CD14-positive monocyte (primary cell): ENCODE results near the gene SYT7. TPM values are rescaled to one million over a fixed set of nuclear protein-coding genes. Genes with fewer than 3 reads are reported as not detected.
A peak's percentile ranks its signal among the peaks of the same experiment; 100 is the strongest.

ENCODE experiments used
- DNase-seq, 3 donors: peaks; one replicate each; pipeline ENCODE4 v3.0.0-alpha.2; 2011 to 2022
- H2AFZ ChIP-seq: 2 replicates; pipeline ENCODE4 v1.6.0; 2012; ENCODE audit warnings: mild to moderate bottlenecking, low read depth, low read length, inconsistent platforms; ENCODE audit not compliant: insufficient read depth, poor library complexity, severe bottlenecking
- H3K27ac ChIP-seq, 2 donors: 1 replicate in 1 of 2; 2 replicates in 1 of 2; pipeline ENCODE4 v1.5.1; 2012 to 2013; ENCODE audit warnings: low read length in 2 of 2, control low read depth in 1 of 2, inconsistent platforms in 1 of 2, low read depth in 1 of 2, mild to moderate bottlenecking in 1 of 2
- H3K27me3 ChIP-seq, 2 donors: one replicate each; pipeline versions ENCODE4 v1.6.0 to v1.6.1; 2011 to 2013; ENCODE audit warnings: low read length in 2 of 2; ENCODE audit not compliant: control insufficient read depth in 2 of 2, insufficient read depth in 2 of 2
- H3K36me3 ChIP-seq, 2 donors: replicated peaks in 1 of 2; 1 replicate in 1 of 2; 2 replicates in 1 of 2; pipeline versions ENCODE4 v1.5.1 to v1.6.1; 2012 to 2013; ENCODE audit warnings: low read length in 2 of 2, control low read depth in 1 of 2, inconsistent platforms in 1 of 2, mild to moderate bottlenecking in 1 of 2; ENCODE audit not compliant: insufficient read depth in 2 of 2, control insufficient read depth in 1 of 2
- H3K4me1 ChIP-seq, 2 donors: 1 replicate in 1 of 2; 2 replicates in 1 of 2; pipeline versions ENCODE4 v1.5.1 to v1.6.1; 2012 to 2013; ENCODE audit warnings: low read length in 2 of 2, control low read depth in 1 of 2, inconsistent platforms in 1 of 2, mild to moderate bottlenecking in 1 of 2, moderate library complexity in 1 of 2; ENCODE audit not compliant: insufficient read depth in 2 of 2, control insufficient read depth in 1 of 2
- H3K4me2 ChIP-seq: replicated peaks from 2 replicates; pipeline ENCODE3; 2012; ENCODE audit warnings: low read length, moderate library complexity, mild to moderate bottlenecking; ENCODE audit not compliant: poor library complexity, severe bottlenecking; ENCODE audit errors: extremely low read depth
- H3K4me3 ChIP-seq, 3 experiments: fragments of 200-600 bp in 1 of 3; sonication (generic) in 1 of 3; replicated peaks in 1 of 3; 1 replicate in 2 of 3; 2 replicates in 1 of 3; pipeline ENCODE4 v1.5.1; 2011 to 2013; ENCODE audit warnings: low read length in 3 of 3, mild to moderate bottlenecking in 3 of 3, control low read depth in 2 of 3, low read depth in 2 of 3, inconsistent platforms in 1 of 3, moderate library complexity in 1 of 3
- H3K79me2 ChIP-seq: 2 replicates; pipeline ENCODE4 v1.6.0; 2012; ENCODE audit warnings: mild to moderate bottlenecking, control low read depth, inconsistent platforms, low read length, moderate library complexity; ENCODE audit not compliant: insufficient read depth
- H3K9ac ChIP-seq: 2 replicates; pipeline ENCODE4 v1.6.0; 2017; ENCODE audit warnings: low read length, mild to moderate bottlenecking; ENCODE audit not compliant: insufficient read depth, poor library complexity, severe bottlenecking
- H3K9me3 ChIP-seq, 2 donors: replicated peaks in 1 of 2; 1 replicate in 1 of 2; 2 replicates in 1 of 2; pipeline versions ENCODE4 v1.5.1 to v1.6.1; 2012 to 2013; ENCODE audit warnings: low read length in 2 of 2, control low read depth in 1 of 2; ENCODE audit not compliant: control insufficient read depth in 1 of 2, insufficient read depth in 1 of 2
- H4K20me1 ChIP-seq: 2 replicates; pipeline ENCODE4 v1.6.0; 2012; ENCODE audit warnings: mild to moderate bottlenecking, low read length, control low read depth, moderate library complexity; ENCODE audit not compliant: insufficient read depth
- H3K27ac Mint-ChIP-seq, 7 donors: one replicate each; pipeline ENCODE4 v1.8.0; 2020; ENCODE audit warnings: mild to moderate bottlenecking in 7 of 7, mixed read lengths in 7 of 7, moderate library complexity in 6 of 7, inconsistent platforms in 2 of 7
- H3K27me3 Mint-ChIP-seq, 3 donors: one replicate each; pipeline ENCODE4 v1.8.0; 2021 to 2022; ENCODE audit warnings: low read depth in 3 of 3, mild to moderate bottlenecking in 3 of 3, mixed read lengths in 3 of 3, moderate library complexity in 3 of 3, inconsistent platforms in 1 of 3
- H3K36me3 Mint-ChIP-seq, 2 donors: one replicate each; pipeline ENCODE4 v1.8.0; 2020; ENCODE audit warnings: mixed read lengths in 2 of 2, inconsistent platforms in 1 of 2, mild to moderate bottlenecking in 1 of 2
- H3K4me1 Mint-ChIP-seq: one replicate; pipeline ENCODE4 v1.8.0; 2020; ENCODE audit warnings: mild to moderate bottlenecking, mixed read lengths
- H3K4me3 Mint-ChIP-seq, 2 donors: one replicate each; pipeline ENCODE4 v1.8.0; 2020; ENCODE audit warnings: mild to moderate bottlenecking in 2 of 2, mixed read lengths in 2 of 2, moderate library complexity in 1 of 2
- H3K9me3 Mint-ChIP-seq, 7 donors: one replicate each; pipeline ENCODE4 v1.8.0; 2020 to 2022; ENCODE audit warnings: mixed read lengths in 7 of 7, mild to moderate bottlenecking in 6 of 7, moderate library complexity in 6 of 7, inconsistent platforms in 2 of 7
- WGBS: methylation state at CpG from one replicate; pipeline ENCODE4 v1.1.5; 2013; ENCODE audit warnings: missing lambda C conversion rate; ENCODE audit not compliant: insufficient coverage; 5-methylcytosine and 5-hydroxymethylcytosine counted together
- intact Hi-C, 2 donors: fragments of 100-400 bp; cut with micrococcal nuclease; formaldehyde crosslinking; loops; one replicate each; pipeline versions ENCODE4 v1.15.0 to v1.15.1; 2023
- polyA plus RNA-seq, 3 donors: library from polyadenylated mRNA; depleted of rRNA in 1 of 3; unstranded in 2 of 3; stranded (reverse) in 1 of 3; fragments of 300-500 nt in 2 of 3; fragments of >200 nt in 1 of 3; fragmentation: Illumina TruSeq in 2 of 3; gene quantifications; 1 replicate in 2 of 3; 2 replicates in 1 of 3; pipeline ENCODE4 v1.2.3, GENCODE V29; 2012 to 2021
- TF ChIP-seq, protein P1 (sequence below): fragments of 200-600 bp; IDR thresholded peaks from one replicate; pipeline ENCODE4 v1.8.0; 2022; ENCODE audit warnings: antibody characterized with exemption, mild to moderate bottlenecking

The SYT7 gene
- polyA plus RNA-seq, 3 donors = not detected

DNA sequence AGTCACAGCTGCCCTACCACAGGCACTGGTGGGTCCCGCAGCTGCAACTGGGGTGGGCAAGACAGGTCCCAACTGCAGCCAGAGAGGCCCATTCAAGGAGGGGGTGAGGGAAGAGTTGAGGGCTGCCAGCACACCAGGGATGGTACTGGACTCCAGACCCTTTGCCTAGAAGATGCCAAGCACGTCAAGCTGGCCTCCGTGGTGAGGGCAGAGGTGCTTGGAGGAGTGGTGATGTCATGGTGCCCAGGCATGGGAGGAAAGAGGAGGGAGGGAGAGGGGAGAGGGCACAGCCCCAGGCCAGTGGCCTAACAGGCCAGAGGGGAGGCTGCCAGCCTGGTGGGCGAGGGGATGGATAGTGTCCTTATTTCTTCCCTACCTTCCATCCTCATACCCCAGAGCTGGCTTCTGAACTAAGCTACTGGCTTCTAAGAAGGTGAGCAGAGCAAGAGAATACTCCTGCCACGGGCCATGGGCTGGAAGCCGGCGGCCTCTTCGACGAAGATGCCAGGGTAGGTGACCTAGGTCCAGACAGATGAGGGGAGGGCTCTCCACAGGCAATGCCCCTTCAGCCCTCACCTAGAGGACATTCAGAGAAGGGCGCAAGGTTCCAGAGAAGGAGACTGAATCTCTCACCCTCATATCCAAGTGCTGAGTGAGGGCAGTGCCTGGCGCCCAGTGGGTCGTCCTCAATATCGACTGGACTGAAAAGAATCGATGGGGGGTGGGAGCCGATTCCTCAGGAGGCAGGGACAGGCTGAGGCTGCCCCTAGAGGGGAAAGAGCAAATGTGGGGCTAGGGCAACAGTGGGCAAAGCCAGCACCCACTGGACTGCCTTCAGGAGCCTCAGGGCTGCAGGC is 1.8 kb downstream of the SYT7 start:
- no peak for DNase-seq
- H3K4me1 ChIP-seq = peaks cover 9 to 13% of the 10 kb centered on the region in 2 donors

DNA sequence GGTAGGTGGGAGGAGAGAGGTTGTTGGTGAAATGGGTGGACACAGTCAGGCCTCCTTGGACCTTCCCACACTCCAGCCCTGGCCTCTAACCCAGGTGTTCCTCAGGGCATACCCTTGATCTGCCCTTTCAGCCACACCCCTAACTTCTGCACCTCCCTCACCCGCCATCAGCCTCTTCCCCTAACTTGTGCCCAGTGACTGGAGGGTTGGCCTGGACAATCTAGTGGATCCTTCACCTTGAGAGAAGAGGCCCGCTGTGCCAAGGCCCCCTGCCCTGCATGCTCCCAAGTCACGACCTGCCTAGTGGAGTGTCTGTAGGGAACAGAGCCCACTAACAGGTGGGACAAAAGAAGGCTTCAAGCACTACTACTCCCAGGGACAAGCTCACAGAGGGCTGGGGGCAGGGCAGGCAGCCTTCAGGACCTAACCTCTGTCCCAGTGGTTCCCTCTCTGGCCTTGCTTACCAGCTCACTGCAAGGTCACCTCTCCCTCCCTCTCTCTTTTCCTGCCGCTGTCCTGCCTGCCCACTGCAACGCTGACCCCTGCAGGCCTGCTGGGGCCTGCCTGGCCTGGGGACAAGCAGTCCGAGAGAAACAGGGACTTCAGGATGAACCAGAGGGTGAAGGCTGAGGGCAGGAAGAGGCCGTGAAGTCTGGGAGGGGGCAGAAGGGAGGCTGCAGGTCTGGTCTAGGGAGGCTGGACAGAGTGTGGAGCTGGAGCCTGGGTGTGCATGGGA is 3.3 kb downstream of the SYT7 start:
- no peaks in the 10 kb centered on the region for H3K79me2 ChIP-seq
- no peak overlapping the region for H3K27ac Mint-ChIP-seq
- TF ChIP-seq, protein P1, sequence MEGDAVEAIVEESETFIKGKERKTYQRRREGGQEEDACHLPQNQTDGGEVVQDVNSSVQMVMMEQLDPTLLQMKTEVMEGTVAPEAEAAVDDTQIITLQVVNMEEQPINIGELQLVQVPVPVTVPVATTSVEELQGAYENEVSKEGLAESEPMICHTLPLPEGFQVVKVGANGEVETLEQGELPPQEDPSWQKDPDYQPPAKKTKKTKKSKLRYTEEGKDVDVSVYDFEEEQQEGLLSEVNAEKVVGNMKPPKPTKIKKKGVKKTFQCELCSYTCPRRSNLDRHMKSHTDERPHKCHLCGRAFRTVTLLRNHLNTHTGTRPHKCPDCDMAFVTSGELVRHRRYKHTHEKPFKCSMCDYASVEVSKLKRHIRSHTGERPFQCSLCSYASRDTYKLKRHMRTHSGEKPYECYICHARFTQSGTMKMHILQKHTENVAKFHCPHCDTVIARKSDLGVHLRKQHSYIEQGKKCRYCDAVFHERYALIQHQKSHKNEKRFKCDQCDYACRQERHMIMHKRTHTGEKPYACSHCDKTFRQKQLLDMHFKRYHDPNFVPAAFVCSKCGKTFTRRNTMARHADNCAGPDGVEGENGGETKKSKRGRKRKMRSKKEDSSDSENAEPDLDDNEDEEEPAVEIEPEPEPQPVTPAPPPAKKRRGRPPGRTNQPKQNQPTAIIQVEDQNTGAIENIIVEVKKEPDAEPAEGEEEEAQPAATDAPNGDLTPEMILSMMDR = no peak
- no peak overlapping the region for H3K9ac ChIP-seq
- no peaks in the 10 kb centered on the region for H3K36me3 Mint-ChIP-seq
- no peak overlapping the region for H3K4me3 Mint-ChIP-seq
- no peak overlapping the region for H3K27ac ChIP-seq
- peaks cover 22 to 40% of the 10 kb centered on the region in 2 donors for H3K27me3 ChIP-seq
- H4K20me1 ChIP-seq = no peaks in the 10 kb centered on the region
- no peaks in the 10 kb centered on the region for H3K36me3 ChIP-seq
- H3K4me3 ChIP-seq = no peak overlapping the region
- peaks cover 4 to 15% of the 10 kb centered on the region in 2 donors for H3K9me3 ChIP-seq
- peaks cover 40 to 47% (median 45%) of the 10 kb centered on the region in 3 donors for H3K27me3 Mint-ChIP-seq
- H3K4me1 Mint-ChIP-seq = peaks cover 12% of the 10 kb centered on the region
- WGBS = 83% methylated on average over 3 of the region's 7 CpGs
- H3K4me1 ChIP-seq = peaks cover 9 to 13% of the 10 kb centered on the region in 2 donors
- H3K9me3 Mint-ChIP-seq = peaks cover 0 to 14% (median 6%) of the 10 kb centered on the region in 7 donors
- intact Hi-C loops = no loop called here
- no peak overlapping the region for H2AFZ ChIP-seq
- H3K4me2 ChIP-seq = no peak overlapping the region
- DNase-seq = no peak

More for the DNA sequence above, 1.8 kb downstream of the SYT7 start:
- Histone ChIP-seq H3K27ac (no peak overlapping the region), H3K9ac (no peak overlapping the region), H3K79me2 (no peaks in the 10 kb centered on the region), H3K9me3 (peaks cover 4 to 15% of the 10 kb centered on the region in 2 donors), H2AFZ (no peak overlapping the region), H3K27me3 (peaks cover 24 to 49% of the 10 kb centered on the region in 2 donors), H3K4me3 (no peak overlapping the region), H3K36me3 (no peaks in the 10 kb centered on the region), H3K4me2 (no peak overlapping the region), H4K20me1 (no peaks in the 10 kb centered on the region)
- WGBS = 68% methylated on average over 13 of the region's 15 CpGs
- H3K36me3 Mint-ChIP-seq = no peaks in the 10 kb centered on the region
- H3K27me3 Mint-ChIP-seq = peaks cover 45 to 57% (median 54%) of the 10 kb centered on the region in 3 donors
- TF ChIP-seq, protein P1 = no peak
- H3K4me1 Mint-ChIP-seq = peaks cover 12% of the 10 kb centered on the region
- H3K27ac Mint-ChIP-seq = no peak overlapping the region
- intact Hi-C loops = no loop called here
- peak overlapping the region; percentile 55 to 76 for H3K4me3 Mint-ChIP-seq
- H3K9me3 Mint-ChIP-seq = peaks cover 0 to 14% (median 6%) of the 10 kb centered on the region in 7 donors
